K562 (cell line): ENCODE measurements around the gene TBC1D2. TPM values are rescaled to one million over a fixed set of nuclear protein-coding genes. Genes with fewer than 3 reads are reported as not detected.

Source experiments
- CREM ChIP-seq: IDR thresholded peaks from 2 replicates; pipeline ENCODE4 v1.6.1; 2014; ENCODE audit warnings: antibody characterized with exemption, low read depth
- ELF2 ChIP-seq: fragments of 250-450 bp; sonication (Bioruptor Pico); IDR thresholded peaks from 2 replicates; pipeline ENCODE4 v1.5.0; 2021; ENCODE audit warnings: mild to moderate bottlenecking
- ESRRB ChIP-seq: fragments of 250-450 bp; sonication (Bioruptor Pico); IDR thresholded peaks from 2 replicates; pipeline ENCODE4 v1.5.0; 2020; ENCODE audit warnings: mild to moderate bottlenecking, moderate library complexity, borderline replicate concordance
- GTF2A2 ChIP-seq: IDR thresholded peaks from 2 replicates; pipeline ENCODE4 v1.6.1; 2016; ENCODE audit warnings: mild to moderate bottlenecking, missing genetic modification characterization, missing compliant biosample characterization
- GTF2E2 ChIP-seq: fragments of 200-800 bp; sonication (Bioruptor generic); IDR thresholded peaks from 2 replicates; pipeline ENCODE4 v1.6.1; 2016; ENCODE audit warnings: missing genetic modification characterization, missing compliant biosample characterization
- HLTF ChIP-seq: fragments of 450-650 bp; IDR thresholded peaks from 2 replicates; pipeline ENCODE4 v1.6.1; 2016
- MXI1 ChIP-seq: IDR thresholded peaks from 2 replicates; pipeline ENCODE4 v1.6.1; 2011; ENCODE audit warnings: low read depth, mild to moderate bottlenecking, improper control_type of control experiment, low read length
- NONO ChIP-seq, 2 experiments: fragments of 200-400 bp in 1 of 2; fragments of 450-650 bp in 1 of 2; formaldehyde crosslinking in 1 of 2; IDR thresholded peaks; 2 replicates each; pipeline ENCODE4 v1.6.1; 2017; ENCODE audit warnings: low read depth in 2 of 2, mild to moderate bottlenecking in 2 of 2, moderate library complexity in 2 of 2, low read length in 1 of 2
- NR2C2 ChIP-seq, 2 experiments: fragments of 200-800 bp in 1 of 2; sonication (Bioruptor generic) in 1 of 2; sonication (generic) in 1 of 2; formaldehyde crosslinking in 1 of 2; IDR thresholded peaks; 2 replicates each; pipeline versions ENCODE4 v1.6.1 to v1.8.0; 2016 to 2022; ENCODE audit warnings: mild to moderate bottlenecking in 1 of 2, missing compliant biosample characterization in 1 of 2, missing genetic modification characterization in 1 of 2, missing genetic modification reagents in 1 of 2
- PCBP1 ChIP-seq: fragments of 200-400 bp; formaldehyde crosslinking; IDR thresholded peaks from 2 replicates; pipeline ENCODE4 v1.6.1; 2018; ENCODE audit warnings: mild to moderate bottlenecking, low read depth, low read length; ENCODE audit not compliant: poor library complexity, severe bottlenecking
- POLR3G ChIP-seq: IDR thresholded peaks from 2 replicates; pipeline ENCODE4 v1.6.1; 2011; ENCODE audit not compliant: insufficient read length, insufficient replicate concordance; ENCODE audit errors: extremely low read depth
- SIN3A ChIP-seq, 2 experiments: fragments of 150-350 bp in 1 of 2; IDR thresholded peaks; 2 replicates each; pipeline ENCODE4 v1.6.1; 2011 to 2016; ENCODE audit warnings: borderline replicate concordance in 2 of 2, low read depth in 2 of 2, low read length in 2 of 2, mild to moderate bottlenecking in 2 of 2, moderate library complexity in 2 of 2; ENCODE audit not compliant: control insufficient read depth in 1 of 2
- SMARCA5 ChIP-seq: fragments of 450-650 bp; IDR thresholded peaks from 2 replicates; pipeline ENCODE4 v1.6.1; 2016
- ZFP30 ChIP-seq: fragments of 250-450 bp; sonication (Bioruptor Pico); IDR thresholded peaks from 2 replicates; pipeline ENCODE4 v1.8.0; 2022; ENCODE audit warnings: moderate library complexity, mild to moderate bottlenecking, inconsistent platforms, borderline replicate concordance
- ZFX ChIP-seq: sonication (generic); formaldehyde crosslinking; IDR thresholded peaks from 2 replicates; pipeline ENCODE4 v1.8.0; 2022; ENCODE audit warnings: mild to moderate bottlenecking, missing genetic modification reagents, moderate library complexity
- ZKSCAN1 ChIP-seq: fragments of 150-350 bp; IDR thresholded peaks from 2 replicates; pipeline ENCODE4 v1.6.1; 2016; ENCODE audit warnings: low read depth, low read length
- ZNF146 ChIP-seq: IDR thresholded peaks from one replicate; pipeline ENCODE4 v1.6.1; 2018; ENCODE audit warnings: missing compliant biosample characterization; ENCODE audit not compliant: unreplicated experiment
- ZNF224 ChIP-seq: sonication (generic); formaldehyde crosslinking; IDR thresholded peaks from 2 replicates; pipeline ENCODE4 v1.8.0; 2022; ENCODE audit warnings: mild to moderate bottlenecking, missing genetic modification reagents
- ZNF592 ChIP-seq: fragments of 450-650 bp; IDR thresholded peaks from 2 replicates; pipeline ENCODE4 v1.6.1; 2017; ENCODE audit warnings: antibody characterized with exemption, mild to moderate bottlenecking
- ZNF655 ChIP-seq: fragments of 250-450 bp; sonication (Bioruptor Pico); IDR thresholded peaks from 2 replicates; pipeline ENCODE4 v1.5.0; 2021
- ZNF696 ChIP-seq: fragments of 250-450 bp; sonication (Bioruptor Pico); conservative IDR thresholded peaks from 2 replicates; pipeline ENCODE4 v1.4.0; 2020; ENCODE audit warnings: mild to moderate bottlenecking, moderate library complexity
- polyA plus RNA-seq, 8 experiments: library from polyadenylated mRNA; depleted of rRNA in 4 of 8; stranded (reverse) in 5 of 8; unstranded in 3 of 8; fragments of >200 nt; fragmentation: Nextera tagmentation in 2 of 8; fragmentation: Illumina TruSeq in 1 of 8; extraction: Ambion mirVana in 2 of 8; extraction: Trizol in 1 of 8; gene quantifications; 2 replicates each; pipeline versions ENCODE4 v1.2.1 to v1.2.3, GENCODE V29; 2011 to 2014; ENCODE audit warnings: inconsistent platforms in 1 of 8, missing spikeins in 1 of 8
- total RNA-seq, 7 experiments: library from RNA; depleted of rRNA in 6 of 7; stranded (reverse); fragments of >200 nt in 6 of 7; fragmentation: Illumina TruSeq in 2 of 7; extraction: Trizol in 2 of 7; gene quantifications; 2 replicates each; pipeline versions ENCODE4 v1.2.1 to v1.2.3, GENCODE V29; 2011 to 2021; ENCODE audit warnings: low replicate concordance in 1 of 7
- TF ChIP-seq, protein P1 (sequence below): fragments of 450-650 bp; formaldehyde crosslinking; IDR thresholded peaks from 2 replicates; pipeline ENCODE4 v1.4.0; 2020; ENCODE audit warnings: mild to moderate bottlenecking, moderate library complexity
- TF ChIP-seq, protein P2 (sequence below): sonication (generic); formaldehyde crosslinking; IDR thresholded peaks from 2 replicates; pipeline ENCODE4 v1.9.0; 2022; ENCODE audit warnings: mild to moderate bottlenecking, missing genetic modification reagents

The TBC1D2 gene
- total and polyA plus RNA-seq, 9 of the 15 experiments (the other 6 are each of a cell fraction or from before 2014, with no cell fraction given), result 0.10 to 7.0 (median 2.5) TPM

DNA sequence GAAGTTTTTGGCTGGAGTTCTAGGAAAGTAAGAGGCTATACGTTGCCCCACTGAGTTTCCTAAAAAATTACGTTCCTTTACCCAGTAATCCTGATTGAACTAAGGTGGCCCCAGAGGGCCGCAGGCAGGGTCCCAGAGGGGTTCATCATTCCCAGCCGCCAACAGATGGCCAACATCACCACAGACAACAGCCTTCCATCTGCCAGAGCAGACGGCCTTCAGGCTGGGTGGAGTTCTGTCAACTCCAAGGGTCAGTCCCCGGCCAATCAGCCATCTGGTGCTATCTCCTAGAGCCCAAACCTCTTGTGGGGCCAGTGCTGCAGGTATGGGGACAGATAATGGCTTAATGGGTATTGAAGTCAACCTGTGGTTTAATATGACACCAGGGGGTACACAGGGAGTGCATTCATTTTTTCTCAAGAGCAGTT, 30.4 kb downstream of the TBC1D2 start (continued):
- TF ChIP-seq ZNF592 (peak; percentile 89), ESRRB (CRISPR knock-in tag) (no peak), MXI1 (peak; percentile 74), NONO (IDR thresholded peaks at IDR 0.05; ENCODE audit: low read depth in 2 of 2, low read length in 1 of 2) (0 out of 4 replicates have a peak, but pooled peaks of 1 of the 2 experiments have one; percentile 81), NR2C2 (CRISPR knock-in tag; IDR thresholded peaks at IDR 0.05) (no peak), NR2C2 (tag; IDR thresholded peaks at IDR 0.05) (peak; percentile 69), ELF2 (CRISPR knock-in tag) (no peak), SIN3A (IDR thresholded peaks at IDR 0.05; ENCODE audit: borderline replicate concordance in 2 of 2, control insufficient read depth in 1 of 2, low read depth in 2 of 2, low read length in 2 of 2) (no peak), ZNF224 (no peak), HLTF (no peak; the same call in 1 of the 2 replicates), CREM (peak; percentile 83), PCBP1 (no peak), ZFP30 (CRISPR knock-in tag) (no peak), POLR3G (no peak), ZKSCAN1 (peak; percentile 82), ZNF696 (no peak), GTF2E2 (tag) (no peak), ZFX (CRISPR knock-in tag) (peak; percentile 36; the same call in 1 of the 2 replicates), SMARCA5 (no peak), ZNF146 (CRISPR knock-in tag) (no peak), ZNF655 (CRISPR knock-in tag) (no peak), GTF2A2 (tag) (no peak)
- TF ChIP-seq, protein P1, sequence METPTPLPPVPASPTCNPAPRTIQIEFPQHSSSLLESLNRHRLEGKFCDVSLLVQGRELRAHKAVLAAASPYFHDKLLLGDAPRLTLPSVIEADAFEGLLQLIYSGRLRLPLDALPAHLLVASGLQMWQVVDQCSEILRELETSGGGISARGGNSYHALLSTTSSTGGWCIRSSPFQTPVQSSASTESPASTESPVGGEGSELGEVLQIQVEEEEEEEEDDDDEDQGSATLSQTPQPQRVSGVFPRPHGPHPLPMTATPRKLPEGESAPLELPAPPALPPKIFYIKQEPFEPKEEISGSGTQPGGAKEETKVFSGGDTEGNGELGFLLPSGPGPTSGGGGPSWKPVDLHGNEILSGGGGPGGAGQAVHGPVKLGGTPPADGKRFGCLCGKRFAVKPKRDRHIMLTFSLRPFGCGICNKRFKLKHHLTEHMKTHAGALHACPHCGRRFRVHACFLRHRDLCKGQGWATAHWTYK, result no peak
- TF ChIP-seq, protein P2, sequence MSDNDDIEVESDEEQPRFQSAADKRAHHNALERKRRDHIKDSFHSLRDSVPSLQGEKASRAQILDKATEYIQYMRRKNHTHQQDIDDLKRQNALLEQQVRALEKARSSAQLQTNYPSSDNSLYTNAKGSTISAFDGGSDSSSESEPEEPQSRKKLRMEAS (CRISPR knock-in tag), result no peak
